Measurements from ENCODE around the gene PRKCA.

- TF ChIP-seq CTCF (IDR thresholded peaks at IDR 0.05) (no peak), ZFX (IDR thresholded peaks at IDR 0.05; ENCODE audit: borderline replicate concordance) (no peak)
These were observed 269.3 kb downstream of the PRKCA start for GRCh38 chr17:66571745-66572144.
